HCT116 (cell line): ENCODE results near the gene CTBP2. TPM values are rescaled to one million over a fixed set of nuclear protein-coding genes. Genes with fewer than 3 reads are reported as not detected.

ENCODE experiments used
- ATAC-seq: fragments of 200-7000 bp; cut with Tn5 transposase; 2 replicates; pipeline ENCODE4 v1.9.1; 2020; ENCODE audit warnings: mild to moderate bottlenecking, moderate library complexity
- BruUV-seq: library from RNA; stranded (reverse); fragments of 400-500 nt; replicated peaks from 2 replicates; lab custom pipeline; 2021; lab: Mats Ljungman, UMichigan
- CTCF ChIA-PET: fragments of 300-600 bp; sonication (Branson Sonifier 250); formaldehyde crosslinking; loops from one replicate; lab custom pipeline; 2021; ENCODE audit warnings: antibody characterized with exemption; lab: Charles Lee
- POLR2A ChIA-PET: fragments of 300-600, 350-600 bp; sonication (Branson Sonifier 250); formaldehyde crosslinking; loops from one replicate; lab custom pipeline; 2021; ENCODE audit warnings: antibody characterized with exemption; lab: Charles Lee
- RAD21 ChIA-PET, 2 experiments: fragments of 300-600 bp; sonication (Branson Sonifier 250); formaldehyde crosslinking; loops; one replicate each; lab custom pipeline; 2023; ENCODE audit warnings: low total read pairs in 2 of 2; ENCODE audit not compliant: uncharacterized antibody in 2 of 2, unreplicated experiment in 2 of 2, low non-redundant PET in 1 of 2; lab: Charles Lee
- DNase-seq: peaks from one replicate; pipeline ENCODE4 v3.0.0-alpha.2; 2010; ENCODE audit warnings: low read depth, low spot score
- H2AFZ ChIP-seq: fragments of 200-600 bp; shearing (Covaris generic), sonication (generic); 2 replicates; pipeline ENCODE4 v1.6.1; 2017; ENCODE audit warnings: low read depth, mixed run types, mixed read lengths, antibody characterized with exemption, low read length; ENCODE audit not compliant: poor library complexity, severe bottlenecking
- H3K27ac ChIP-seq: 2 replicates; pipeline ENCODE4 v1.5.1; 2012; ENCODE audit warnings: low read depth, low read length
- H3K27me3 ChIP-seq: fragments of 200-600 bp; sonication (generic); 2 replicates; pipeline ENCODE4 v1.6.1; 2016; ENCODE audit warnings: mixed run types, low read length, mixed read lengths; ENCODE audit not compliant: insufficient read depth
- H3K36me3 ChIP-seq, 2 experiments: fragments of 200-500 bp in 1 of 2; fragments of 200-600 bp in 1 of 2; sonication (Bioruptor generic) in 1 of 2; sonication (generic) in 1 of 2; 2 replicates each; pipeline versions ENCODE4 v1.5.1 to v1.6.1; 2014 to 2016; ENCODE audit warnings: low read length in 2 of 2, inconsistent platforms in 1 of 2, mixed read lengths in 1 of 2, mixed run types in 1 of 2; ENCODE audit not compliant: insufficient read depth in 2 of 2, control insufficient read depth in 1 of 2
- H3K4me1 ChIP-seq, 2 experiments: fragments of 200-600 bp in 1 of 2; sonication (generic) in 1 of 2; 2 replicates each; pipeline versions ENCODE4 v1.5.1 to v1.6.1; 2012 to 2017; ENCODE audit warnings: low read length in 2 of 2, inconsistent platforms in 1 of 2, mild to moderate bottlenecking in 1 of 2, mixed read lengths in 1 of 2, mixed run types in 1 of 2, moderate library complexity in 1 of 2; ENCODE audit not compliant: insufficient read depth in 2 of 2, control insufficient read depth in 1 of 2
- H3K4me2 ChIP-seq: fragments of 200-600 bp; sonication (generic); 2 replicates; pipeline ENCODE4 v1.6.1; 2017; ENCODE audit warnings: mixed run types, low read length, mixed read lengths
- H3K4me3 ChIP-seq, 2 experiments: fragments of 200-600 bp in 1 of 2; sonication (generic) in 1 of 2; replicated peaks in 1 of 2; 2 replicates each; pipeline ENCODE4 v1.5.1; 2011 to 2016; ENCODE audit warnings: low read length in 2 of 2, control low read depth in 1 of 2, low read depth in 1 of 2, mild to moderate bottlenecking in 1 of 2, mixed read lengths in 1 of 2, mixed run types in 1 of 2
- H3K79me2 ChIP-seq: fragments of 200-600 bp; sonication (generic); 2 replicates; pipeline ENCODE4 v1.6.1; 2017; ENCODE audit warnings: mild to moderate bottlenecking, mixed run types, low read length, moderate library complexity, mixed read lengths; ENCODE audit not compliant: insufficient read depth
- H3K9ac ChIP-seq: fragments of 200-600 bp; sonication (generic); 2 replicates; pipeline ENCODE4 v1.6.1; 2016; ENCODE audit warnings: low read length, mixed read lengths
- H3K9me2 ChIP-seq: fragments of 200-600 bp; sonication (generic), shearing (Covaris generic); 2 replicates; pipeline ENCODE4 v1.6.1; 2017; ENCODE audit warnings: mixed run types, mild to moderate bottlenecking, moderate library complexity; ENCODE audit not compliant: insufficient read depth
- H3K9me3 ChIP-seq, 2 experiments: fragments of 200-500 bp in 1 of 2; fragments of 200-600 bp in 1 of 2; sonication (Bioruptor generic) in 1 of 2; sonication (generic) in 1 of 2; 2 replicates each; pipeline ENCODE4 v1.6.1; 2014 to 2017; ENCODE audit warnings: low read length in 2 of 2, mixed read lengths in 2 of 2, inconsistent platforms in 1 of 2, low read depth in 1 of 2, mild to moderate bottlenecking in 1 of 2, mixed run types in 1 of 2, moderate library complexity in 1 of 2; ENCODE audit not compliant: control insufficient read depth in 1 of 2, insufficient read depth in 1 of 2
- H4K20me1 ChIP-seq: fragments of 200-600 bp; sonication (generic), shearing (Covaris generic); 2 replicates; pipeline ENCODE4 v1.6.1; 2017; ENCODE audit warnings: mixed run types, mild to moderate bottlenecking, moderate library complexity; ENCODE audit not compliant: insufficient read depth
- CBX3 ChIP-seq: IDR thresholded peaks from 2 replicates; pipeline ENCODE4 v1.6.1; 2012; ENCODE audit warnings: low read depth
- CEBPB ChIP-seq: IDR thresholded peaks from 2 replicates; pipeline ENCODE4 v1.6.1; 2012; ENCODE audit warnings: low read depth
- EZH2phosphoT487 ChIP-seq: fragments of 200-600 bp; IDR thresholded peaks from 2 replicates; pipeline ENCODE4 v1.6.1; 2018; ENCODE audit warnings: antibody characterized with exemption, borderline replicate concordance
- FOSL1 ChIP-seq: IDR thresholded peaks from 2 replicates; pipeline ENCODE4 v1.6.1; 2012; ENCODE audit warnings: low read depth
- POLR2AphosphoS5 ChIP-seq: IDR thresholded peaks from 2 replicates; pipeline ENCODE4 v1.6.1; 2011; ENCODE audit warnings: mild to moderate bottlenecking, low read depth, low read length, moderate library complexity
- RAD21 ChIP-seq: IDR thresholded peaks from 2 replicates; pipeline ENCODE4 v1.6.1; 2012; ENCODE audit warnings: low read depth, mild to moderate bottlenecking
- SIN3A ChIP-seq: IDR thresholded peaks from 2 replicates; pipeline ENCODE4 v1.6.1; 2012; ENCODE audit warnings: low read depth
- SP1 ChIP-seq: IDR thresholded peaks from 2 replicates; pipeline ENCODE4 v1.6.1; 2012; ENCODE audit warnings: low read depth
- TCF7L2 ChIP-seq: IDR thresholded peaks from 2 replicates; pipeline ENCODE4 v1.7.0; 2011; ENCODE audit warnings: borderline replicate concordance, inconsistent platforms; ENCODE audit not compliant: insufficient read depth, insufficient read length; ENCODE audit errors: extremely low read depth
- YY1 ChIP-seq: IDR thresholded peaks from 2 replicates; pipeline ENCODE4 v1.6.1; 2011; ENCODE audit warnings: low read length, low read depth, moderate library complexity, mild to moderate bottlenecking; ENCODE audit not compliant: insufficient replicate concordance; ENCODE audit errors: extremely low read depth
- ZFX ChIP-seq: fragments of 450-650 bp; IDR thresholded peaks from 2 replicates; pipeline ENCODE4 v1.6.1; 2017
- ZNF274 ChIP-seq: fragments of 200-500 bp; sonication (Bioruptor generic); IDR thresholded peaks from 2 replicates; pipeline ENCODE4 v1.6.1; 2014; ENCODE audit warnings: mild to moderate bottlenecking, low read depth, low read length, inconsistent platforms
- intact Hi-C: fragments of 100-400 bp; cut with micrococcal nuclease; formaldehyde crosslinking; loops from 2 replicates; pipeline ENCODE4 v1.10.0; 2022
- total RNA-seq: library from RNA; stranded (reverse); gene quantifications from one replicate; pipeline ENCODE4 v1.2.1, GENCODE V29; 2021; ENCODE audit not compliant: unreplicated experiment
- TF ChIP-seq, protein P1 (sequence below): IDR thresholded peaks from 2 replicates; pipeline ENCODE4 v1.6.1; 2011; ENCODE audit warnings: mild to moderate bottlenecking, low read length, moderate library complexity; ENCODE audit not compliant: insufficient replicate concordance; ENCODE audit errors: extremely low read depth
- TF ChIP-seq, protein P2 (sequence below): IDR thresholded peaks from 2 replicates; pipeline ENCODE4 v1.6.1; 2012
- TF ChIP-seq, protein P3 (sequence below), 3 experiments: fragments of 200-600 bp in 1 of 3; sonication (generic) in 1 of 3; IDR thresholded peaks in 2 of 3; conservative IDR thresholded peaks in 1 of 3; 2 replicates each; pipeline ENCODE4 v1.5.1; 2012 to 2017; ENCODE audit warnings: low read depth in 2 of 3, low read length in 2 of 3, antibody characterized with exemption in 1 of 3, borderline replicate concordance in 1 of 3, control low read depth in 1 of 3, mild to moderate bottlenecking in 1 of 3, mixed read lengths in 1 of 3, mixed run types in 1 of 3, moderate library complexity in 1 of 3; ENCODE audit not compliant: insufficient read depth in 1 of 3
- TF ChIP-seq, protein P4 (sequence below): IDR thresholded peaks from 2 replicates; pipeline ENCODE4 v1.6.1; 2012; ENCODE audit warnings: low read depth

CTBP2 gene
- total RNA-seq, 1 experiment from 2014 or later, result 144 TPM

DNA sequence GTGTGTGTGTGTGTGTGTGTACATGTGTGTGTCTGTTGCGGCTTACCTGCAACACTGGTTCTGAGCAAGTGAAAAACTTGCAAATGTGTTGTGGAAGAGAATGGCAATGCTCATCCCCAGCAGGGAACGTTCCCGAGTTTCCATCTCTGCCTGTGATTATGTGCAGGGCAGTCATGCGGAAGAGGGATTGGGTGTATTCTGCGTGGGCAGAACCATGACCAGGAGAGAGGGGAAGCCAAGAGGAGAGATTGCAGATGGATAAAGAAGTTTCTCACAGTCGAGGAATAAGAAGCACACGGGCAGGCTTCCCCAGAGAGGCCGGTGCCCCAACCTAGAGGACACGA is 99.9 kb downstream of the CTBP2 start:
- ChIA-PET CTCF (interaction anchor here (2.6 to 4.5 kb wide), 2 partner anchors 14 to 25 kb away, joined by 18 to 67 read pairs; no protein-coding TSS in a partner anchor), POLR2A (no interaction called here), RAD21 (no interaction called here)
- no peak overlapping the region for H3K4me3 ChIP-seq
- no peaks in the 10 kb centered on the region; a peak in 2 of 4 replicates for H3K36me3 ChIP-seq
- ATAC-seq, result no peak
- no peak overlapping the region for H3K4me2 ChIP-seq
- H3K9ac ChIP-seq, result no peak overlapping the region
- H4K20me1 ChIP-seq, result peaks cover 8% of the 10 kb centered on the region; the same call in 1 of the 2 replicates
- peaks cover 92% of the 10 kb centered on the region for H3K79me2 ChIP-seq
- H3K27me3 ChIP-seq, result no peaks in the 10 kb centered on the region
- BruUV-seq, result no TSS peak
- H3K9me3 ChIP-seq, result no peaks in the 10 kb centered on the region
- H3K9me2 ChIP-seq, result no peaks in the 10 kb centered on the region
- intact Hi-C loops, result loop anchor here (5.0 kb wide), 3 partner anchors 62 to 528 kb away; no protein-coding TSS in a partner anchor
- H2AFZ ChIP-seq, result no peak overlapping the region
- H3K4me1 ChIP-seq, result peaks cover 34 to 49% of the 10 kb centered on the region in 2 experiments
- TF ChIP-seq CEBPB (no peak), ZNF274 (no peak), FOSL1 (no peak), YY1 (no peak), SP1 (no peak), CBX3 (no peak), ZFX (no peak), TCF7L2 (no peak), EZH2phosphoT487 (no peak), POLR2AphosphoS5 (no peak; the same call in 1 of the 2 replicates), SIN3A (no peak), RAD21 (no peak)
- TF ChIP-seq, protein P1, sequence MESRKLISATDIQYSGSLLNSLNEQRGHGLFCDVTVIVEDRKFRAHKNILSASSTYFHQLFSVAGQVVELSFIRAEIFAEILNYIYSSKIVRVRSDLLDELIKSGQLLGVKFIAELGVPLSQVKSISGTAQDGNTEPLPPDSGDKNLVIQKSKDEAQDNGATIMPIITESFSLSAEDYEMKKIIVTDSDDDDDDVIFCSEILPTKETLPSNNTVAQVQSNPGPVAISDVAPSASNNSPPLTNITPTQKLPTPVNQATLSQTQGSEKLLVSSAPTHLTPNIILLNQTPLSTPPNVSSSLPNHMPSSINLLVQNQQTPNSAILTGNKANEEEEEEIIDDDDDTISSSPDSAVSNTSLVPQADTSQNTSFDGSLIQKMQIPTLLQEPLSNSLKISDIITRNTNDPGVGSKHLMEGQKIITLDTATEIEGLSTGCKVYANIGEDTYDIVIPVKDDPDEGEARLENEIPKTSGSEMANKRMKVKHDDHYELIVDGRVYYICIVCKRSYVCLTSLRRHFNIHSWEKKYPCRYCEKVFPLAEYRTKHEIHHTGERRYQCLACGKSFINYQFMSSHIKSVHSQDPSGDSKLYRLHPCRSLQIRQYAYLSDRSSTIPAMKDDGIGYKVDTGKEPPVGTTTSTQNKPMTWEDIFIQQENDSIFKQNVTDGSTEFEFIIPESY, result no peak
- TF ChIP-seq, protein P2, sequence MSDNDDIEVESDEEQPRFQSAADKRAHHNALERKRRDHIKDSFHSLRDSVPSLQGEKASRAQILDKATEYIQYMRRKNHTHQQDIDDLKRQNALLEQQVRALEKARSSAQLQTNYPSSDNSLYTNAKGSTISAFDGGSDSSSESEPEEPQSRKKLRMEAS, result no peak
- TF ChIP-seq, protein P3, sequence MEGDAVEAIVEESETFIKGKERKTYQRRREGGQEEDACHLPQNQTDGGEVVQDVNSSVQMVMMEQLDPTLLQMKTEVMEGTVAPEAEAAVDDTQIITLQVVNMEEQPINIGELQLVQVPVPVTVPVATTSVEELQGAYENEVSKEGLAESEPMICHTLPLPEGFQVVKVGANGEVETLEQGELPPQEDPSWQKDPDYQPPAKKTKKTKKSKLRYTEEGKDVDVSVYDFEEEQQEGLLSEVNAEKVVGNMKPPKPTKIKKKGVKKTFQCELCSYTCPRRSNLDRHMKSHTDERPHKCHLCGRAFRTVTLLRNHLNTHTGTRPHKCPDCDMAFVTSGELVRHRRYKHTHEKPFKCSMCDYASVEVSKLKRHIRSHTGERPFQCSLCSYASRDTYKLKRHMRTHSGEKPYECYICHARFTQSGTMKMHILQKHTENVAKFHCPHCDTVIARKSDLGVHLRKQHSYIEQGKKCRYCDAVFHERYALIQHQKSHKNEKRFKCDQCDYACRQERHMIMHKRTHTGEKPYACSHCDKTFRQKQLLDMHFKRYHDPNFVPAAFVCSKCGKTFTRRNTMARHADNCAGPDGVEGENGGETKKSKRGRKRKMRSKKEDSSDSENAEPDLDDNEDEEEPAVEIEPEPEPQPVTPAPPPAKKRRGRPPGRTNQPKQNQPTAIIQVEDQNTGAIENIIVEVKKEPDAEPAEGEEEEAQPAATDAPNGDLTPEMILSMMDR (IDR thresholded peaks at IDR 0.05 in 2 of 3, conservative IDR thresholded peaks at IDR 0.05 in 1 of 3; ENCODE audit: borderline replicate concordance in 1 of 3, insufficient read depth in 1 of 3, low read depth in 2 of 3, low read length in 2 of 3), result no peak
- TF ChIP-seq, protein P4, sequence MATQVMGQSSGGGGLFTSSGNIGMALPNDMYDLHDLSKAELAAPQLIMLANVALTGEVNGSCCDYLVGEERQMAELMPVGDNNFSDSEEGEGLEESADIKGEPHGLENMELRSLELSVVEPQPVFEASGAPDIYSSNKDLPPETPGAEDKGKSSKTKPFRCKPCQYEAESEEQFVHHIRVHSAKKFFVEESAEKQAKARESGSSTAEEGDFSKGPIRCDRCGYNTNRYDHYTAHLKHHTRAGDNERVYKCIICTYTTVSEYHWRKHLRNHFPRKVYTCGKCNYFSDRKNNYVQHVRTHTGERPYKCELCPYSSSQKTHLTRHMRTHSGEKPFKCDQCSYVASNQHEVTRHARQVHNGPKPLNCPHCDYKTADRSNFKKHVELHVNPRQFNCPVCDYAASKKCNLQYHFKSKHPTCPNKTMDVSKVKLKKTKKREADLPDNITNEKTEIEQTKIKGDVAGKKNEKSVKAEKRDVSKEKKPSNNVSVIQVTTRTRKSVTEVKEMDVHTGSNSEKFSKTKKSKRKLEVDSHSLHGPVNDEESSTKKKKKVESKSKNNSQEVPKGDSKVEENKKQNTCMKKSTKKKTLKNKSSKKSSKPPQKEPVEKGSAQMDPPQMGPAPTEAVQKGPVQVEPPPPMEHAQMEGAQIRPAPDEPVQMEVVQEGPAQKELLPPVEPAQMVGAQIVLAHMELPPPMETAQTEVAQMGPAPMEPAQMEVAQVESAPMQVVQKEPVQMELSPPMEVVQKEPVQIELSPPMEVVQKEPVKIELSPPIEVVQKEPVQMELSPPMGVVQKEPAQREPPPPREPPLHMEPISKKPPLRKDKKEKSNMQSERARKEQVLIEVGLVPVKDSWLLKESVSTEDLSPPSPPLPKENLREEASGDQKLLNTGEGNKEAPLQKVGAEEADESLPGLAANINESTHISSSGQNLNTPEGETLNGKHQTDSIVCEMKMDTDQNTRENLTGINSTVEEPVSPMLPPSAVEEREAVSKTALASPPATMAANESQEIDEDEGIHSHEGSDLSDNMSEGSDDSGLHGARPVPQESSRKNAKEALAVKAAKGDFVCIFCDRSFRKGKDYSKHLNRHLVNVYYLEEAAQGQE, result no peak
- DNase-seq, result no peak
- no peak overlapping the region for H3K27ac ChIP-seq
